ENCODE measurements around the gene MYLK4.

GRCh38 chr6:2634139-2634964 lies 116.4 kb downstream of the MYLK4 start:
- no peak for TF ChIP-seq NFE2L1 (CRISPR knock-in tag; IDR thresholded peaks at IDR 0.05; ENCODE audit: borderline replicate concordance)
- TF ChIP-seq NFYB (CRISPR knock-in tag; IDR thresholded peaks at IDR 0.05), result no peak
- TF ChIP-seq KLF6 (CRISPR knock-in tag; IDR thresholded peaks at IDR 0.05), result no peak

All from HepG2 (cell line).